Measurements from ENCODE around the gene SLC2A13.
"Not testable (repeated sequence)": the region's sequence is repeated elsewhere in the genome, so short reads cannot be mapped to it uniquely, and the experiment has no call there.

SLC2A13 gene

GRCh38 chr12:39989501-39989900 lies 116.4 kb downstream of the SLC2A13 start:
- no peak for DNase-seq

DNA sequence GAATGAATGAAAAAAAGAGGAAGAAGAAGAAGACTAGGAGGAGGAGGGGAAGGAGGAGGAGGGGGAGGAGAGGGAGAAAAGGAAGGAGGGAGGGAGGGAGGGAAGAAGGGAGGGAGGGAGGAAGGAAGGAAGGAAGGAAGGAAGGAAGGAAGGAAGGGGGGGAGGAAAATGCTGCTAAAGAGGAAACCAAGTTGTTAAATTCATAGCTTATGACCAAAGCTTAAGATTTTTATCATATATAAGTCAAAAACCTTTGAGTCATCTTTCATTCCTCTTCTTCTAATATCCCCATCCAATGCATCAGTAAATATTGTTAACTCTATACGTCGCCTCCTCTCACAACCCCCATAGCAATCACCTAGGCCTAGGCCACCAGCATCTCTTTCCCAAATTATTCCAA lies 117.3 kb downstream of the SLC2A13 start:
- no peak for DNase-seq

- DNase-seq: no peak
Observed at GRCh38 chr12:39986674-39987073, 119.2 kb downstream of the SLC2A13 start.

GRCh38 chr12:39984670-39985069 lies 121.2 kb downstream of the SLC2A13 start:
- DNase-seq: no peak

DNA sequence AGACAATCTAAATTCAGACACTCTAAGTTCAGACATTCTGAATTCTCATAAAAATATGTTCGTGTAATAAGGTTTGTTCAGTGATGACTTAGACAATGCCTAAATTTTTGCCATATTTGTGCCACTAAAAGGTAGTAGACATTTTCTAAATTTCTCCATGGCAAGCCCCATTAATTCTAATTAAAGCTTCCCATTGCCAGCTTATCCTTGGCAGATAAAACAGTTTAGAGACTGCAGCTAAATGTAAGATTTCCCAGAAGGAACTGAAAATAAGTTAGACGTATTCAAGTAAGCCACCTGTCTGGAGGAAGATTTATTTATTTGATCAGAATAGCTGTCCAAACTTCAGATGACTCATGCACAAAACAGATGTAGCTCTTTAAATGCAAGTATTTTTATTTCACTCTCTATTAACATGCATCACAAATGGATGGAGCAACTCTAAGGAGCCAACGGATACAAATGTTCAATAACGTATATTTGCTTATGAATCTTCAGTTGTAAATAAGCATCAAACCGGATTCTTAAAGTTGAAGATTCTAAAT lies 130.4 kb downstream of the SLC2A13 start:
- no peak for DNase-seq

DNA sequence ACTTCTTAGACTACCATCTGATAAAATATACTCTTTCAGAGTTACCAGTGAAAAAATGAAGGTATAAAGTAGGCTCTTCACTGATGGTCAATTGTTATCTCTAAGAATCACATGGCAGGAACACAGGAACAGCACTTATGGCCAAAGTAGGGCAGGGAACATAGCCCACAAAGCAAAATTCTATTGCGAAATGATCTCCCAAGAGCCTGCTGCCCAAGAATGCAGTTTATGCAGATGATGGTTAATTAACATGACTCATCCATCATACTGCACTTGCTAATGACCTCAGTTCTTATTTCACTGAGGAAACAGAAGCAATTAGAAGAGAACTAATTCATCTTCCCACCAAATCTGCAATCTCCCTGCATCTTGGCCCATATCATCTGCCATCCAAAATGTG lies 133.8 kb downstream of the SLC2A13 start:
- no peak for DNase-seq

GRCh38 chr12:39971348-39971747 lies 134.5 kb downstream of the SLC2A13 start:
- DNase-seq: no peak

DNA sequence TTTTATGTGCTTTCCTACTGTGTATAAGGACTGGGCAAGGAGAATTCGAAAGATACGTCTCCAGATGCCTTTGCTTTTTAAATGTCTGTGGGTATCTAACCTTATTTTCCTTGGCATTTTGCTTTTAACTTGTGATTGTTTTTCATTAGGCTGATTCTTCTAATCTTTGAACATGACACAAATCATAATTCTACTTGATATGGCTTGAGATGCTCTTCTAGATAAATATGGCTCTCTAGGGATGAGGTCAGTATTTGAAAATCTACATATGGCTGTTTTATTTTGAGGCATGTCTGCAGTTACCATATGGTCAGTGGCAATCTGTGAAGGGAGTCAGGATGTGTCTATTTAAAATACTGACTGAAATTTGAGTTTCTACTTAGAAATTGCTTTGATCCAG lies 139.2 kb downstream of the SLC2A13 start:
- DNase-seq: no peak

DNA sequence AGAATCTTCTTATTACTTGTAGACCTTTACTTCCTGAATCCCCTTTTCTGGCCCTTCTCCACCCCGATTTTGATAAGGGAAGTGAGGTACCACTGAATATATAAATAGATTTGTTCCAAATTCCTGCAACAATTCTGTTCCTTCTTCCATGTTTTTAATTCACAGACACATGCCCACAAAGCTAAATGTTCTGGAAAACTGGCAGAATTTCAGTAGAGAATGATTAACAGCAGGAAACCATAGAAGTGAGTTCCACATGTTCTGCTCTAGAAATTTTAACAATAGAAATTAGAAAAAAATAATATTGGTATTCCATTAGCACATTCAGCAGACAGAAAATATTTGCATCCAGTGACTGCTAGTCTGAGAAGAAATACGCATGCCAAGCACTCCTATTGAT lies 139.6 kb downstream of the SLC2A13 start:
- no peak for DNase-seq

- DNase-seq: no peak
Observed at GRCh38 chr12:39959467-39959866, 146.4 kb downstream of the SLC2A13 start.

GRCh38 chr12:39959031-39959430 lies 146.8 kb downstream of the SLC2A13 start:
- no peak for DNase-seq

- DNase-seq: no peak
Observed at GRCh38 chr12:39958377-39958776, 147.5 kb downstream of the SLC2A13 start.

DNA sequence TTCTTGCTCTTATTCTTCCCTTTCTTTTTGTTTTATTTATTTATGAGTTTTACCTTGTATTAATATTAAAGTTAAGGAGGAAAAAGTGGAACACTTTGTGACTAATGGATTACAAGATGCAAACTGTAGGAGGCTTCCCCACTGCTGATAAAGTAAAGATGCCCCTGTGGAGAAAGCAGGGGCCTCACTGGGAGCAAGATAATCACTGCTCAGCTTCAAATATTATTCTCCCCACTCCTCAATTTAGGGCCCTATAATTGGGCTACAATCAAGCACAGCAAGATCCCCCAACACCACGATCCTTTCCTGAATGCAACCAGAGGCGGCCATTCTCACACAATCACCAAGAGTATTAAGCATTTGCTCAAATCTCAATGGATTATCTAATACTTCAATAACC lies 149.2 kb downstream of the SLC2A13 start:
- DNase-seq: no peak

DNA sequence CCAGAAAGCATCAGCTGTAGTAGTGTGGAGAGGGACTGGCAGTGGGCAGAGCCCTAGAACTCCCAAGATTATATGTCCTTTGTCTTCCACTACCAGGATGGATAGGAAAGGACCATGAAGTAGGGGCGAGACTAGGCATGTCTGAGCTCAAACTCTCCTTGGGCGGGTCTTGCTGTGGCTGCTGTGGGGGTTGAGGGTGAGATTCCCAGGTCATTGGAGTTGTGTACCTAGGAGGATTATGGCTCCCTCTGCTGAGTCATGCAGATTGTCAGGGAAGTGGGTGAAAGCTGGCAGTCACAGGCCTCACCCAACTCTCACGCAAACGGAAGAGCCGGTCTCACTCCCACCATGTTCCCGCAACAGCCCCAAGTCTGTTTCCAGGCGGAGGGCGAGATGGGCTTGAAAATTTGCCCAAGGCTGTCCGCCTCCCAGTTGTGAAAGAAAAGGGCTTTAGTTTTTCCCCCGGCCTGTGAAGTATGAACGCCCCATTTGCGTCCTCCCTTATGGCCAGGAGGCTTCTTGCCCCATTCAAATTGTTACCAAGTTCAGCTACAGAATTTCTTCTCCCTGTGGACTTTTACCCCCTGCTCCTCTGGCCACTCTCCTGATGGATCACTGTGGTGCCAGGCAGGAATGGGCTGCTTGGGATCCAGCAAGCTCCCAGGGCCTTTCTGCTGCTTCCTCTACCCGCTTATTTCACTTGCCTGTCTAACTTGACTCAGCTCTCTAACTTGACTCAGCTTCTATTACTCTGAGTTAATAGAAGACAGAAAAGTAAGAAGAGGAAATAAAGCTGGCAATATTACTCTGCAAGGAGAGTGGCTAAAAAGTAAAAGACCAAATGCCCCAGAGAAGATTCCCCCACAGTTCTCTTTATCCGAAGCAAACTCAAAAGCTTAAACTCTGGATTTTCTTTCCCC lies 159.3 kb downstream of the SLC2A13 start:
- DNase-seq: no peak

DNA sequence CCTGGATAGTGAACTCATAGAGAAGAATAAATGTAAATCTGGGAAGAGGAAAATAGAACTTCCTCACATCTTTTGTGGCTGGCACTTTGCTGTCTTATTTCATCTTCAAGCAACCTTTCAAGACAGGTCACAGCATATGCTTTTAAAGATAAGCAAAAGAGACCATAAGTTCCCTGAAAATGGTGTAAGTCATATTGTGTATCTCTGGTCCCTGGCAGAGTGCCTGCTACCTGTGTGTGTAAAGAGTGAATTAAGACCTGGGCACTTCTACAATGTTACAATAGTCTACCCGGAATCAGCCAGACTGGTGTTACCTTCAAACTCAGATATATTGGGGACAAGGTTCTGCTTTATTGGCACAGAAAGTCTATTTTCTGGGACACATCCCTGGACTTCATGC lies 168.8 kb downstream of the SLC2A13 start:
- DNase-seq: no peak

DNA sequence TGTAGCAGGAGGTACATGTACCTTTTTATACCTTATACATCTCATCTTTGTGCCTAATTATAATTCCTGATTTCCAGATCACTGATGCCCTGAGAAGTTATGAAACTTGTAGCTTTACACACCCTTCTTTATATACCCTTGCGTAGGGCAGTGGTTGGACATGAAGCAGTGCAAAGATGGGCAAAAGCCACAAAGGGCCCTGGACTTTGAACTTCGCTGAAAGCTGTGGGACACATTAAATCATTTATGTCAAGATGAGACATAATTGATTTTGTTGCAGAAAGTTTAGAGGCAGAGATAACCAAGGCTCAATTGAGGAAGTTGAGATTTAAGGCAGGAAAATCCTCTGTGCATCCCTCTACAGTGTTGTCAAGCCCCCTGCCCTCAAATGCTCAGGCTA lies 170.0 kb downstream of the SLC2A13 start:
- no peak for DNase-seq

- DNase-seq: no peak
Observed at GRCh38 chr12:39935275-39935674, 170.6 kb downstream of the SLC2A13 start.

- no peak for DNase-seq
Observed at GRCh38 chr12:39931857-39932256, 174.0 kb downstream of the SLC2A13 start.

GRCh38 chr12:39931231-39931630 lies 174.7 kb downstream of the SLC2A13 start:
- no peak for DNase-seq

DNA sequence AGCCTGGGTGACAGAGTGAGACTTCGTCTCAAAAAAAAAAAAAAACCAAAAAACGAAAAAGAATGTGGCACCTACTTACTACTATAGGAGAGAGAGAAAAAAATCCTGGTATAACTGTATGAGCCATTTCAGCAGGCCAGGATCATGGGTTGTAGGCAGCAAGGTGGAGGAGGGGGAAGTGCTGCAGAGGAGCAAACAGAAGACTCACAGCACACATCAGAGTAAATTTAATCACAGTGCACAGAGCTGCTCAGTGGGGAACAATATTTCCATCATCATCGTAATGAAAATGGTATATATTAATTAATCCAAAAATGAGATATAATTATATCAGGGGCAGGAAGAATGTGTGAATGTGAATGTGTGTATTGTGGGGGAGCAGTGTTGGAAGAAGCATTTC lies 175.8 kb downstream of the SLC2A13 start:
- DNase-seq: no peak

DNA sequence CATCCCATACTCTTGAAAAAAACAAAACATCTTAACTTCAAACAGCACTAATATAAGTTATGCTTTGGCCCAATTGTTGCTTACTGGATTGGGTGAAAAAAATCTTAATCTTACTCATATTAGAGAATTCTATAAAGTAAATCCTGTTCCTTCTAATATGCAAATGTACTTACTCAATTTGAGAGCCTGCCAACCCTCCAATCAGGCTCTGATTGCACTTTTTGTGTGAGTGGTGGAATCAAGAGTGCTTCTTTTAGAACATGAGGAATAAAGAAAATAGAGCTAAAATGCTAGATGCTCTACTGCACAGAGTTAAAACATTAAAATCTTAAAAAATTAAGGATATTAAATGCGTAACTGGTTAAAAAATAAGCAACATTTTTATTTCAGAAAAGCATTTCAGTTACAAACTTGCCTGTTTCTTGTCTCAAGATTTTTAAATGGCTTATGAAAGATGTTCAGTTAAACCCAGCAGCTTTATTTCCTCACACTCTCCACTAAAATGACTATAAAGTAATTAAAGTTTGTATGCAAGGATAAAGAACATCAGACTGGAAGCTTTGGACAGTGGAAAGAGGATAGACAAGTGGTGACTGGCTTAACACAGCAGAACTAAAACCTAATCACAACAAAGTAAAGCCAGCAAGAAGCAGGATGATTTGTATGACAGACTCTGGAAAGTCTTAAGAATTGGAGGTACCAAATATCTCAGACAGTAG lies 177.5 kb downstream of the SLC2A13 start:
- no peak for DNase-seq

DNA sequence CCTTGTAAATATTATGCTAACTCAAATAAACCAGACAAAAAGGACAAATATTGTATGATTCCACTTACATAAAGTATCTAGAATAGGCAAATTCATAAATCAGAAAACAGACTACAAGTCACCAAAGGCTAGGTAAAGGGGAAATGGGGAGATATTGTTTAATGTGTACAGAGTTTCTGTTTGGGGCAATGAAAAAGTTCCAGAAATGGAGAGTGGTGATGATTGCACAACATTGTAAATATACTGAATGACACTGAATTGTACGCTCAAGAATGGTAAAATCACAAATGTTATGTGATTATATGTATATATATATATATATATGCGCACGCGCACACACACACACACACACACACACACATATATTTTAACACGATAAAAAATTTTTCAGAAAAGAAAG lies 182.5 kb downstream of the SLC2A13 start:
- no peak for DNase-seq

GRCh38 chr12:39922598-39922997 lies 183.3 kb downstream of the SLC2A13 start:
- not testable (repeated sequence) for DNase-seq

DNA sequence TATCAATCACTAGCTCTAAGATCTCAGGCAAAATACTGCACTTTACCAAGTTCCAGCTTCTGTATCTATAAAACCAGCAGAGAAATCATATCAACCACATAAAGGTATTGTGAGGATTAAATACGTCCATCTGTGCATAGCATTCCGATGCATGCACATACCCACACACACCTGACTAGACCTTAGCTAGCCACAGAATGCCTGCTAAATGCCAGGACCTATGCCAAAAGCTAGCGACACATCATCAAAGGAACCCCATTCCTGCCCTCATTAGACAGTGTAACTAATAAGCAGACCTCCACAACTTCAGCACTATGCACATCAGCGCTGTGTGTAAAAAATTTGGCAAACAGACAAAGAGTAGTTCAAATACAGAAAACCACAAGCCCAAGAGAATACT lies 185.2 kb downstream of the SLC2A13 start:
- no peak for DNase-seq

Data from left hindlimb (tissue), 1 donor.